HG03520 (cell line): ENCODE measurements around the gene IMPDH2.
"Not testable (repeated sequence)": the region's sequence is repeated elsewhere in the genome, so short reads cannot be mapped to it uniquely, and the experiment has no call there.

ENCODE experiments used
- ATAC-seq: cut with Tn5 transposase; IDR thresholded peaks from one replicate; pipeline ENCODE4 v1.9.1; 2021; ENCODE audit warnings: mild to moderate bottlenecking, moderate library complexity; ENCODE audit not compliant: unreplicated experiment

Gene IMPDH2

GRCh38 chr3:49021813-49022687, 7.1 kb downstream of the IMPDH2 start, which contains the start of gene NDUFAF3:
NDUFAF3 (plus strand) TSS chr3:49022121; CDS start chr3:49022145, 24 bp downstream.
- ATAC-seq, result peak; percentile 46

GRCh38 chr3:49021213-49021812, 7.9 kb downstream of the IMPDH2 start:
- peak; percentile 45 for ATAC-seq

- peak; percentile 1 for ATAC-seq
Observed at GRCh38 chr3:49020330-49021212, 8.6 kb downstream of the IMPDH2 start.

GRCh38 chr3:49019941-49020329, 9.3 kb downstream of the IMPDH2 start:
- no peak for ATAC-seq

- ATAC-seq, result no peak
Observed at GRCh38 chr3:49018707-49019006, 10.5 kb downstream of the IMPDH2 start.

GRCh38 chr3:49017971-49018706, 11.1 kb downstream of the IMPDH2 start, which contains the start of gene DALRD3:
DALRD3 (minus strand) TSS chr3:49018580; CDS start chr3:49018564, 16 bp downstream.
- no peak for ATAC-seq

- no peak for ATAC-seq
Observed at GRCh38 chr3:49017229-49017970, 11.8 kb downstream of the IMPDH2 start.

GRCh38 chr3:49016414-49017228, 12.6 kb downstream of the IMPDH2 start:
- ATAC-seq, result no peak

GRCh38 chr3:49015765-49016164, 13.4 kb downstream of the IMPDH2 start:
- no peak for ATAC-seq

GRCh38 chr3:49015072-49015471, 14.1 kb downstream of the IMPDH2 start:
- ATAC-seq, result no peak

GRCh38 chr3:49013738-49014660, 15.2 kb downstream of the IMPDH2 start:
- no peak for ATAC-seq

- no peak for ATAC-seq
Observed at GRCh38 chr3:49013113-49013737, 16.0 kb downstream of the IMPDH2 start.

GRCh38 chr3:49012441-49013017, 16.7 kb downstream of the IMPDH2 start:
- no peak for ATAC-seq

- ATAC-seq, result no peak
Observed at GRCh38 chr3:49009396-49009795, 19.8 kb downstream of the IMPDH2 start.

- ATAC-seq, result not testable (repeated sequence)
Observed at GRCh38 chr3:49008627-49009026, 20.6 kb downstream of the IMPDH2 start.

GRCh38 chr3:49007771-49008528, 21.2 kb downstream of the IMPDH2 start:
- ATAC-seq, result peak; percentile 32
